ENCODE results near the gene CDH23. TPM values are rescaled to one million over a fixed set of nuclear protein-coding genes. Genes with fewer than 3 reads are reported as not detected.
A peak's percentile ranks its signal among the peaks of the same experiment; 100 is the strongest.

The CDH23 gene
- total RNA-seq, 1 donor from 2014 or later = 10.3 TPM

- intact Hi-C loops (cut with DNase I) = loop anchor here (5.0 to 10.0 kb wide), 3 partner anchors 177 to 410 kb away; no protein-coding TSS in a partner anchor
- no peaks in the 10 kb centered on the region for H3K27me3 ChIP-seq
- H3K27ac ChIP-seq = no peak overlapping the region
- no peak overlapping the region for H3K4me3 ChIP-seq
- no peaks in the 10 kb centered on the region for H3K9me3 ChIP-seq
- H3K36me3 ChIP-seq = no peaks in the 10 kb centered on the region
- no peak for TF ChIP-seq CTCF (IDR thresholded peaks at IDR 0.05)
- TF ChIP-seq POLR2A (IDR thresholded peaks at IDR 0.05) = no peak
- no peak for TF ChIP-seq POLR2AphosphoS5 (IDR thresholded peaks at IDR 0.05; ENCODE audit: insufficient read depth in 1 of 2, low read depth in 1 of 2)
- H3K4me1 ChIP-seq = peaks cover 13% of the 10 kb centered on the region
- peak; percentile 55 to 71 for DNase-seq (ENCODE audit: extremely low spot score in 2 of 2)
These were observed 1.7 kb upstream of the CDH23 start for GRCh38 chr10:71394926-71395562.

- no peaks in the 10 kb centered on the region for H3K36me3 ChIP-seq
- intact Hi-C loops (cut with DNase I) = loop anchor here (2.0 to 10.0 kb wide), 4 partner anchors 177 to 409 kb away; no protein-coding TSS in a partner anchor
- no peaks in the 10 kb centered on the region for H3K9me3 ChIP-seq
- H3K27me3 ChIP-seq = no peaks in the 10 kb centered on the region
- TF ChIP-seq POLR2AphosphoS5 (IDR thresholded peaks at IDR 0.05; ENCODE audit: insufficient read depth in 1 of 2, low read depth in 1 of 2) = no peak
- no peak for TF ChIP-seq POLR2A (IDR thresholded peaks at IDR 0.05)
- no peak for TF ChIP-seq CTCF (IDR thresholded peaks at IDR 0.05)
- DNase-seq (ENCODE audit: extremely low spot score in 2 of 2) = peak in 1 of 2 donors; percentile 37
- peaks cover 13% of the 10 kb centered on the region for H3K4me1 ChIP-seq
- no peak overlapping the region for H3K4me3 ChIP-seq
- H3K27ac ChIP-seq = no peak overlapping the region
These were observed 1.1 kb upstream of the CDH23 start for GRCh38 chr10:71395621-71396020.

- TF ChIP-seq POLR2AphosphoS5 (IDR thresholded peaks at IDR 0.05; ENCODE audit: insufficient read depth in 1 of 2, low read depth in 1 of 2) = no peak
- TF ChIP-seq POLR2A (IDR thresholded peaks at IDR 0.05) = no peak
- peak; percentile 29 to 46 (median 43) for TF ChIP-seq CTCF (IDR thresholded peaks at IDR 0.05)
- Histone ChIP-seq H3K9me3 (no peaks in the 10 kb centered on the region), H3K36me3 (no peaks in the 10 kb centered on the region), H3K27ac (peak overlapping the region; percentile 86), H3K4me3 (peak overlapping the region; percentile 48 to 67), H3K27me3 (no peaks in the 10 kb centered on the region), H3K4me1 (peaks cover 13% of the 10 kb centered on the region)
- intact Hi-C loops (cut with DNase I) = loop anchor here (2.0 to 10.0 kb wide), 4 partner anchors 176 to 409 kb away; no protein-coding TSS in a partner anchor
- peak in 1 of 2 donors; percentile 77 for DNase-seq (ENCODE audit: extremely low spot score in 2 of 2)
These were observed 523 bp upstream of the CDH23 start for GRCh38 chr10:71396084-71396710.

GRCh38 chr10:71397296-71398212 is 834 bp downstream of the CDH23 start:
- no peaks in the 10 kb centered on the region for H3K27me3 ChIP-seq
- peak overlapping the region; percentile 86 for H3K27ac ChIP-seq
- peak; percentile 70 to 85 for DNase-seq (ENCODE audit: extremely low spot score in 2 of 2)
- intact Hi-C loops (cut with DNase I) = loop anchor here (2.0 to 10.0 kb wide), 4 partner anchors 175 to 407 kb away; no protein-coding TSS in a partner anchor
- H3K4me1 ChIP-seq = peaks cover 13% of the 10 kb centered on the region
- H3K9me3 ChIP-seq = no peaks in the 10 kb centered on the region
- no peaks in the 10 kb centered on the region for H3K36me3 ChIP-seq
- peak overlapping the region; percentile 48 to 67 for H3K4me3 ChIP-seq
- no peak for TF ChIP-seq POLR2A (IDR thresholded peaks at IDR 0.05)
- TF ChIP-seq CTCF (IDR thresholded peaks at IDR 0.05) = no peak
- no peak for TF ChIP-seq POLR2AphosphoS5 (IDR thresholded peaks at IDR 0.05; ENCODE audit: insufficient read depth in 1 of 2, low read depth in 1 of 2)

Data from vagina (tissue), 2 donors.